ENCODE measurements around the gene CSNK2A2.

GRCh38 chr16:58125041-58125440, 72.9 kb downstream of the CSNK2A2 start:
- TF ChIP-seq YY1 (IDR thresholded peaks at IDR 0.05; ENCODE audit: insufficient read depth, insufficient read length): no peak
- TF ChIP-seq SUZ12 (IDR thresholded peaks at IDR 0.05; ENCODE audit: extremely low read depth, insufficient read depth, insufficient read length): no peak
